8988T (cell line): ENCODE data around the gene UGT2B15.
"Not testable (repeated sequence)": the region's sequence is repeated elsewhere in the genome, so short reads cannot be mapped to it uniquely, and the experiment has no call there.

ENCODE experiments used
- DNase-seq: peaks from one replicate; pipeline ENCODE4 v3.0.0; 2011

UGT2B15 gene

GRCh38 chr4:68655764-68656444 lies 14.5 kb downstream of the UGT2B15 start:
- no peak for DNase-seq

GRCh38 chr4:68654946-68655721 lies 15.3 kb downstream of the UGT2B15 start:
- no peak for DNase-seq

GRCh38 chr4:68651932-68652331 lies 18.5 kb downstream of the UGT2B15 start:
- no peak for DNase-seq

GRCh38 chr4:68630371-68630770 lies 40.1 kb downstream of the UGT2B15 start:
- DNase-seq, result no peak

GRCh38 chr4:68622731-68623130 lies 47.7 kb downstream of the UGT2B15 start:
- DNase-seq, result not testable (repeated sequence)

- DNase-seq, result no peak
Observed at GRCh38 chr4:68617003-68617698, 53.3 kb downstream of the UGT2B15 start.

GRCh38 chr4:68615699-68616422 lies 54.6 kb downstream of the UGT2B15 start:
- no peak for DNase-seq

GRCh38 chr4:68613752-68614151 lies 56.7 kb downstream of the UGT2B15 start:
- no peak for DNase-seq

GRCh38 chr4:68606240-68606639 lies 64.2 kb downstream of the UGT2B15 start:
- no peak for DNase-seq

- no peak for DNase-seq
Observed at GRCh38 chr4:68599150-68599549, 71.3 kb downstream of the UGT2B15 start.

GRCh38 chr4:68597482-68597881 lies 73.0 kb downstream of the UGT2B15 start:
- no peak for DNase-seq
